CD4-positive, alpha-beta T cell (primary cell): Measurements from ENCODE around the gene NHSL2. TPM values are rescaled to one million over a fixed set of nuclear protein-coding genes. Genes with fewer than 3 reads are reported as not detected.
"Not testable (repeated sequence)": the region's sequence is repeated elsewhere in the genome, so short reads cannot be mapped to it uniquely, and the experiment has no call there.

Experiments used
- ATAC-seq: fragments of 200-7000 bp; cut with Tn5 transposase; one replicate; pipeline ENCODE4 v1.10.0; 2022; ENCODE audit warnings: mild to moderate bottlenecking; ENCODE audit not compliant: poor library complexity
- CTCF ChIA-PET: fragments of 350-600 bp; sonication (Branson Sonifier 250); formaldehyde crosslinking; loops from one replicate; lab custom pipeline; 2021; ENCODE audit warnings: antibody characterized with exemption, inconsistent platforms; lab: Charles Lee
- POLR2A ChIA-PET: fragments of 350-600 bp; sonication (Branson Sonifier 250); formaldehyde crosslinking; loops from one replicate; lab custom pipeline; 2021; ENCODE audit warnings: antibody characterized with exemption, inconsistent platforms; lab: Charles Lee
- DNase-seq, 14 experiments: peaks; one replicate each; pipeline ENCODE4 v3.0.0-alpha.2; 2013 to 2020; ENCODE audit warnings: mixed read lengths in 2 of 14
- H3K27ac ChIP-seq, 2 donors: one replicate each; pipeline versions ENCODE4 v1.5.1 to v1.7.0; 2013; ENCODE audit warnings: low read length in 2 of 2, low read depth in 1 of 2, mild to moderate bottlenecking in 1 of 2
- H3K27me3 ChIP-seq, 2 experiments: 1 replicate in 1 of 2; 2 replicates in 1 of 2; pipeline versions ENCODE4 v1.6.1 to v1.7.0; 2013; ENCODE audit warnings: low read length in 2 of 2, control low read depth in 1 of 2, mild to moderate bottlenecking in 1 of 2, moderate library complexity in 1 of 2; ENCODE audit not compliant: insufficient read depth in 2 of 2, control insufficient read depth in 1 of 2
- H3K36me3 ChIP-seq: one replicate; pipeline ENCODE4 v1.6.1; 2013; ENCODE audit warnings: low read length, control low read depth; ENCODE audit not compliant: insufficient read depth
- H3K4me1 ChIP-seq: one replicate; pipeline ENCODE4 v1.6.1; 2013; ENCODE audit warnings: low read length, control low read depth; ENCODE audit not compliant: insufficient read depth
- H3K4me3 ChIP-seq: one replicate; pipeline ENCODE4 v1.5.1; 2013; ENCODE audit warnings: mild to moderate bottlenecking, low read length, moderate library complexity
- H3K9me3 ChIP-seq, 2 experiments: 1 replicate in 1 of 2; 2 replicates in 1 of 2; pipeline versions ENCODE4 v1.6.1 to v1.7.0; 2013; ENCODE audit warnings: low read length in 2 of 2, mild to moderate bottlenecking in 2 of 2, control low read depth in 1 of 2, moderate library complexity in 1 of 2; ENCODE audit not compliant: control insufficient read depth in 1 of 2, insufficient read depth in 1 of 2
- H3K27ac Mint-ChIP-seq: one replicate; pipeline ENCODE4 v1.8.0; 2020; ENCODE audit warnings: mixed read lengths
- H3K27me3 Mint-ChIP-seq: one replicate; pipeline ENCODE4 v1.8.0; 2021; ENCODE audit warnings: mixed read lengths
- H3K36me3 Mint-ChIP-seq: one replicate; pipeline ENCODE4 v1.8.0; 2021; ENCODE audit warnings: low read depth, mixed read lengths
- H3K4me1 Mint-ChIP-seq: one replicate; pipeline ENCODE4 v1.8.0; 2021; ENCODE audit warnings: low read depth, mixed read lengths
- H3K4me3 Mint-ChIP-seq: one replicate; pipeline ENCODE4 v1.8.0; 2020; ENCODE audit warnings: mild to moderate bottlenecking, mixed read lengths
- H3K9me3 Mint-ChIP-seq: one replicate; pipeline ENCODE4 v1.8.0; 2020; ENCODE audit warnings: mixed read lengths
- intact Hi-C, 2 experiments: fragments of 100-400 bp; cut with DNase I in 1 of 2; cut with micrococcal nuclease in 1 of 2; formaldehyde crosslinking; loops; one replicate each; pipeline versions ENCODE4 v1.15.1 to v1.9.0; 2023 to 2025; cut with DNase I, micrococcal nuclease
- total RNA-seq, 174 experiments: library from RNA in 2 of 174; stranded (reverse) in 2 of 174; gene quantifications; one replicate each; pipeline ENCODE4 v1.2.3 and lab custom pipeline; 2021 to 2026
- TF ChIP-seq, protein P1 (sequence below): fragments of 200-600 bp; IDR thresholded peaks from one replicate; pipeline ENCODE4 v1.8.0; 2022; ENCODE audit warnings: antibody characterized with exemption, mild to moderate bottlenecking

NHSL2 gene
- total RNA-seq, 2 experiments from 2014 or later = 1.3 to 1.5 TPM

- Histone ChIP-seq H3K4me1 (no peaks in the 10 kb centered on the region), H3K27ac (no peak overlapping the region), H3K4me3 (no peak overlapping the region), H3K27me3 (peaks cover 0 to 3% of the 10 kb centered on the region in 2 experiments), H3K36me3 (no peaks in the 10 kb centered on the region), H3K9me3 (no peaks in the 10 kb centered on the region)
- POLR2A ChIA-PET = no interaction called here
- Mint-ChIP-seq H3K9me3 (no peaks in the 10 kb centered on the region), H3K4me3 (no peak overlapping the region), H3K36me3 (no peaks in the 10 kb centered on the region), H3K27ac (no peak overlapping the region), H3K27me3 (peaks cover 19% of the 10 kb centered on the region), H3K4me1 (no peaks in the 10 kb centered on the region)
- DNase-seq (no peak), ATAC-seq (no peak)
- CTCF ChIA-PET = no interaction called here
- intact Hi-C loops = no loop called here
- TF ChIP-seq, protein P1, sequence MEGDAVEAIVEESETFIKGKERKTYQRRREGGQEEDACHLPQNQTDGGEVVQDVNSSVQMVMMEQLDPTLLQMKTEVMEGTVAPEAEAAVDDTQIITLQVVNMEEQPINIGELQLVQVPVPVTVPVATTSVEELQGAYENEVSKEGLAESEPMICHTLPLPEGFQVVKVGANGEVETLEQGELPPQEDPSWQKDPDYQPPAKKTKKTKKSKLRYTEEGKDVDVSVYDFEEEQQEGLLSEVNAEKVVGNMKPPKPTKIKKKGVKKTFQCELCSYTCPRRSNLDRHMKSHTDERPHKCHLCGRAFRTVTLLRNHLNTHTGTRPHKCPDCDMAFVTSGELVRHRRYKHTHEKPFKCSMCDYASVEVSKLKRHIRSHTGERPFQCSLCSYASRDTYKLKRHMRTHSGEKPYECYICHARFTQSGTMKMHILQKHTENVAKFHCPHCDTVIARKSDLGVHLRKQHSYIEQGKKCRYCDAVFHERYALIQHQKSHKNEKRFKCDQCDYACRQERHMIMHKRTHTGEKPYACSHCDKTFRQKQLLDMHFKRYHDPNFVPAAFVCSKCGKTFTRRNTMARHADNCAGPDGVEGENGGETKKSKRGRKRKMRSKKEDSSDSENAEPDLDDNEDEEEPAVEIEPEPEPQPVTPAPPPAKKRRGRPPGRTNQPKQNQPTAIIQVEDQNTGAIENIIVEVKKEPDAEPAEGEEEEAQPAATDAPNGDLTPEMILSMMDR = no peak
These were observed 37.2 kb upstream of the NHSL2 start for GRCh38 chrX:71873459-71873833.

DNA sequence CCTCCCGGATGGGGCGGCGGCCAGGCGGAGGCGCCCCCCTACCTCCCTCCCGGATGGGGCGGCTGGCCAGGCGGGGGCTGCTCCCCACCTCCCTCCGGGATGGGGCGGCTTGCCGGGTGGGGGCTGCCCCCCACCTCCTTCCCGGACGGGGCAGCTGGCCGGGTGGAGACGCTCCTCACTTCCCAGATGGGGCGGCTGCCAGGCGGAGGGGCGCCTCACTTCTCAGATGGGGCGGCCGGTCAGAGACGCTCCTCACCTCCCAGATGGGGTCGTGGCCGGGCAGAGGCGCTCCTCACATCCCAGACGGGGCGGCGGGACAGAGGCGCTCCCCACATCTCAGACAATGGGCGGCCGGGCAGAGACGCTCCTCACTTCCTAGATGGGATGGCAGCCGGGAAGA is 33.8 kb upstream of the NHSL2 start:
- H3K27ac ChIP-seq, H3K9me3 Mint-ChIP-seq, POLR2A ChIA-PET, H3K27ac Mint-ChIP-seq, H3K4me1 Mint-ChIP-seq, H3K9me3 ChIP-seq, H3K36me3 ChIP-seq, H3K27me3 ChIP-seq, H3K36me3 Mint-ChIP-seq, intact Hi-C loops, ATAC-seq, H3K4me3 ChIP-seq, H3K4me3 Mint-ChIP-seq, DNase-seq, CTCF ChIA-PET, H3K4me1 ChIP-seq: not testable (repeated sequence)
- peaks cover 12% of the 10 kb centered on the region for H3K27me3 Mint-ChIP-seq

- Histone ChIP-seq H3K27ac (no peak overlapping the region), H3K27me3 (no peaks in the 10 kb centered on the region), H3K4me3 (no peak overlapping the region), H3K9me3 (no peaks in the 10 kb centered on the region), H3K4me1 (no peaks in the 10 kb centered on the region), H3K36me3 (no peaks in the 10 kb centered on the region)
- intact Hi-C loops = no loop called here
- no peaks in the 10 kb centered on the region for H3K9me3 Mint-ChIP-seq
- ChIA-PET CTCF (no interaction called here), POLR2A (no interaction called here)
- DNase-seq (no peak), ATAC-seq (no peak)
- peaks cover 8% of the 10 kb centered on the region for H3K27me3 Mint-ChIP-seq
- H3K36me3 Mint-ChIP-seq = no peaks in the 10 kb centered on the region
- H3K4me3 Mint-ChIP-seq = no peak overlapping the region
- no peaks in the 10 kb centered on the region for H3K4me1 Mint-ChIP-seq
- no peak overlapping the region for H3K27ac Mint-ChIP-seq
- TF ChIP-seq, protein P1 = no peak
These were observed 25.5 kb upstream of the NHSL2 start for GRCh38 chrX:71885099-71885498.

DNA sequence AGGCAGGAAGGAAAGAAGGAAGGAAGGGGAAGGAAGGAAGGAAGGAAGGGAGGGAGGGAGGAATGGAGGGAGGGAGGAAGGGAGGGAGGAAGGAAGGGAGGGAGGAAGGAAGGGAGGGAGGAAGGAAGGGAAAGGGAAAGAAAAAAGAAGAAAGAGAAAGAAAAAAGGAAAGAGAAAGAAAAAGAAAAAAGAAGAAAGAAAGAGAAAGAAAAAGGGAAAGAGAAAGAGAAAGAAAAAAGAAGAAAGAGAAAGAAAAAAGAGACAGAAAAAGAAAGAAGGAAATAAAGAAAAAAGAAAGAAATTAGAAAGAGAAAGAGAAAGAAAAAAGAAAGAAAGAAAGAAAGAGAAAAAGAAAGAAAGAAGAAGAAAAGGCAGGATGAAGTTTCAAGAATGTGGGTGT is 15.0 kb upstream of the NHSL2 start:
- H3K9me3 ChIP-seq = no peaks in the 10 kb centered on the region
- DNase-seq (no peak), ATAC-seq (no peak)
- no peaks in the 10 kb centered on the region for H3K27me3 ChIP-seq
- H3K36me3 ChIP-seq = no peaks in the 10 kb centered on the region
- Mint-ChIP-seq H3K27ac (no peak overlapping the region), H3K27me3 (peaks cover 6% of the 10 kb centered on the region), H3K36me3 (no peaks in the 10 kb centered on the region), H3K9me3 (no peaks in the 10 kb centered on the region), H3K4me1 (no peaks in the 10 kb centered on the region), H3K4me3 (no peak overlapping the region)
- H3K27ac ChIP-seq = no peak overlapping the region
- TF ChIP-seq, protein P1 = no peak
- no peaks in the 10 kb centered on the region for H3K4me1 ChIP-seq
- CTCF ChIA-PET = no interaction called here
- intact Hi-C loops = no loop called here
- no peak overlapping the region for H3K4me3 ChIP-seq
- POLR2A ChIA-PET = no interaction called here
